Suprapubic skin (tissue), 4 donors: ENCODE measurements around the gene TLE1.

Source experiments
- CTCF ChIP-seq, 2 donors: fragments of 200-600 bp in 1 of 2; fragments of 450-650 bp in 1 of 2; sonication (generic) in 1 of 2; IDR thresholded peaks; one replicate each; pipeline ENCODE4 v1.5.1; 2016 to 2019; ENCODE audit warnings: antibody characterized with exemption in 2 of 2, mild to moderate bottlenecking in 1 of 2, moderate library complexity in 1 of 2
- EP300 ChIP-seq: sonication (generic); formaldehyde crosslinking; IDR thresholded peaks from one replicate; pipeline ENCODE4 v1.6.1; 2017; ENCODE audit warnings: antibody characterized with exemption
- POLR2A ChIP-seq, 2 donors: fragments of 450-650 bp; IDR thresholded peaks; one replicate each; pipeline ENCODE4 v1.6.1; 2017; ENCODE audit warnings: antibody characterized with exemption in 2 of 2, mild to moderate bottlenecking in 2 of 2, moderate library complexity in 2 of 2
- POLR2AphosphoS5 ChIP-seq, 3 donors: sonication (generic); formaldehyde crosslinking; IDR thresholded peaks; one replicate each; pipeline ENCODE4 v1.6.1; 2017; ENCODE audit warnings: antibody characterized with exemption in 3 of 3

- TF ChIP-seq CTCF (IDR thresholded peaks at IDR 0.05), result no peak
- TF ChIP-seq POLR2AphosphoS5 (IDR thresholded peaks at IDR 0.05), result no peak
- TF ChIP-seq POLR2A (IDR thresholded peaks at IDR 0.05), result no peak
- TF ChIP-seq EP300, result no peak
These were observed 69.4 kb downstream of the TLE1 start for GRCh38 chr9:81620002-81620390.
